Ureter (tissue), 1 donor: ENCODE data around the gene DEFB126. TPM values are rescaled to one million over a fixed set of nuclear protein-coding genes. Genes with fewer than 3 reads are reported as not detected.
"Not testable (repeated sequence)": the region's sequence is repeated elsewhere in the genome, so short reads cannot be mapped to it uniquely, and the experiment has no call there.

Source experiments
- DNase-seq: peaks from one replicate; pipeline ENCODE4 v3.0.0-alpha.2; 2020; ENCODE audit warnings: low spot score
- total RNA-seq: library from RNA; stranded (reverse); gene quantifications from one replicate; pipeline ENCODE4 v1.2.4, GENCODE V29; 2023
- donor health status: DM: yes; HTN: yes; CAD: no.

DEFB126 gene
- total RNA-seq, result not detected

- DNase-seq, result no peak
Observed at GRCh38 chr20:142290-142689, at the start of gene DEFB126. TSS of gene DEFB126 (plus strand) at chr20:142590. CDS start at chr20:142629, 39 bp downstream.

DNA sequence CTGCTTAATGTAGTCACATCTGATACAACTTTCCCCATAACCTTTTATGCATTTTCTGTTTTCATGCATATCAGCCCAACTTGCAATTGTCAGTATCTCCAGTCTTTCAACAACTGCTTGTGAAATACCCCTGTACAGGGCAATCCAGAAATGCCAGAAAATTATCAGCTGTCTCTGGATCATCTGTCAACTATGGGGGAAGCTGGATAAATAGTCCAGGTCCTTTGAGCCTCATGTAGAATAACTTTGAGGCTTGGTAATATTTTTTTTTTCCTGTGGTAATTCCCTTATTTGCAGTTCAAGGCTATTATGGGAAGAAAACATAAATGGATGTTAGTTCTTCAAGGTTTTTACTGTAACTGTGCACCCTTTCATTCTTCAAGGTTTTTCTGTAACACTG is 48.7 kb upstream of the DEFB126 start:
- DNase-seq, result no peak

DNA sequence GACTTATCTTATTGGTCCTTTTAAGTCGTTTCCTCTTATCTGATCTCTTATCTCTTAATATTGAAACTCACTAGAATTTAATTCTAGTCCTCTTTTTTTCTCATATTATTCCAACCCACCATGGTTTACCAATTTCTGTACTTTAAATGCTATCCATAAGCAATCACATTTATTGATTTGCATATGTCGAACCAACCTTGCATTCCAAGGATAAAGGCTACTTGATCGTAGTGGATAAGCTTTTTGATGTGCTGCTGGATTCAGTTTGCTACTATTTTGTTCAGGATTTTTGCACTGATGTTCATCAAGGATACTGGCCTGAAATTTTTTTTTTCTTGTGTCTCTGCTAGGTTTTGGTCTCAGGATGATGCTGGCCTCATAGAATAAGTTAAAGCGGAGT is 47.2 kb upstream of the DEFB126 start:
- DNase-seq, result no peak

- not testable (repeated sequence) for DNase-seq
Observed at GRCh38 chr20:97691-98090, 44.7 kb upstream of the DEFB126 start.

DNA sequence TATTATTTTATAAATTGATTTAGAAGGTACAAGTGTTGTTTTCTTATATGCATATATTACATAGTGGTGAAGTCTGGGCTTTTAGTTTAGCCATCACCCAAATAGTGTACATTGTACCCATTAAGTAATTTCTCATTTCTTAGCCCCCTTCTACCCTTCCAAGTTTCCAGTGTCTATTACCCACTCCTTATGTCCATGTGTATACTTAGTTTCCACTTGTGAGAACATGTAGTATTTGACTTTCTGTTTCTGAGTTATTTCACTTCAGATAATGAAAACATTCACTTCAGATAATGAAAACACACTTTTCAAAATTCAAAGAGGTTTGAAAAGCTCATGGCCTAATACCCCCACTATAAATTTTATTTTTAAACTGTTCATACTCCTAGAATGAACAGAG is 40.4 kb upstream of the DEFB126 start:
- DNase-seq, result no peak

DNA sequence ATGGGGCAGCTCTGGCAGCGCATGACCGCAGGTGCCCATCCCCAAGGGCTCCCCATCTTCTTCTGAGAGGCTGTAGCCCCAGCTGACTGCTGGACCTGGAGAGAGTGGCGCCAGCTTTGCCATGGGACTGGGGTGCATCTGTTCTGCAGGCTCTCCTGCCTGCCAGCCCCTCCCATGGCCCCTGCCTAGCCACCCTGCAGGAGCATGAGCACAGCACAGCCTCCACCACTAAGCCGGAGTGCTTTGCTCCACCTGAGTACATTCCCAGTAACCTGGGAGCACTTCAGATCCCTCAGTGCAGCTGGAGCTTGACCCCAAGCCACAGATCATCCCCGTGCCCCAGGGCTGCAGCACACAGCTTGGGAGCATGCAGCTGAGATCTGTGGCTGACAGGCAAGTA is 38.9 kb upstream of the DEFB126 start:
- DNase-seq, result no peak

DNA sequence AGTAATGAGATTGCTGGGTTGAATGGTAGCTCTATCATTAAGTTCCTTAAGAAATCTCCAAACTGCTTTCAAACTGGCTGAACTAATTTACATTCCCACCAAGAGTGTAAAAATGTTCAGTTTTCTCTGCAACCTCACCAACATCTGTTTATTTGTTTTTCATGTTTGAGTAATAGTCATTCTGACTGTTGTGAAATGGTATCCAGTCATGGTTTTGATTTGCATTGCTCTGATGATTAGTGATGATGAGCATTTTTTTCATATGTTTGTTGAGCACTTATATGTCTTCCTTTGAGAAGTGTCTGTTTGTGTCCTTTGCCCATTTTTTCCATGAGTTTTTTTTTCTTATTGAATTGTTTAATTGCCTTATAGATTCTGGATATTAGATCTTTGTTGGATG is 30.0 kb upstream of the DEFB126 start:
- DNase-seq, result no peak

DNA sequence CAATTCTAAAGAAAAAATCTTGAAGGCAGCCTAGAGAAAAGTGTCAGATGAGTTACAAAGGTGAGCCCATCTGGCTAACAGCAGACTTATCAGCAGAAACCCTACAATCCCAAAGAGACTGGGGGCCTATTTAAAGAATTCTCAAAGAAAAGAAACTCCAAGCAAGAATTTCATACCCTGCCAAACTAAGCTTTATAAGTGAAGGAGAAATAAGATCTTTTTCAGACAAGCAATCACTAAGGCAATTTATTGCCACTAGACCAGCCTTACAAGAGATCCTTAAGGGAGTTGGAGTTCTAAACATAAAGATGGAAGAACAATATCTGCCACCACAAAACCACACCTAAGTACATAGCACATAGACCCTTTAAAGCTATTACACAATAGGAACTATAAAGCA is 24.9 kb upstream of the DEFB126 start:
- no peak for DNase-seq

- DNase-seq, result not testable (repeated sequence)
Observed at GRCh38 chr20:129786-130323, 12.5 kb upstream of the DEFB126 start.

DNA sequence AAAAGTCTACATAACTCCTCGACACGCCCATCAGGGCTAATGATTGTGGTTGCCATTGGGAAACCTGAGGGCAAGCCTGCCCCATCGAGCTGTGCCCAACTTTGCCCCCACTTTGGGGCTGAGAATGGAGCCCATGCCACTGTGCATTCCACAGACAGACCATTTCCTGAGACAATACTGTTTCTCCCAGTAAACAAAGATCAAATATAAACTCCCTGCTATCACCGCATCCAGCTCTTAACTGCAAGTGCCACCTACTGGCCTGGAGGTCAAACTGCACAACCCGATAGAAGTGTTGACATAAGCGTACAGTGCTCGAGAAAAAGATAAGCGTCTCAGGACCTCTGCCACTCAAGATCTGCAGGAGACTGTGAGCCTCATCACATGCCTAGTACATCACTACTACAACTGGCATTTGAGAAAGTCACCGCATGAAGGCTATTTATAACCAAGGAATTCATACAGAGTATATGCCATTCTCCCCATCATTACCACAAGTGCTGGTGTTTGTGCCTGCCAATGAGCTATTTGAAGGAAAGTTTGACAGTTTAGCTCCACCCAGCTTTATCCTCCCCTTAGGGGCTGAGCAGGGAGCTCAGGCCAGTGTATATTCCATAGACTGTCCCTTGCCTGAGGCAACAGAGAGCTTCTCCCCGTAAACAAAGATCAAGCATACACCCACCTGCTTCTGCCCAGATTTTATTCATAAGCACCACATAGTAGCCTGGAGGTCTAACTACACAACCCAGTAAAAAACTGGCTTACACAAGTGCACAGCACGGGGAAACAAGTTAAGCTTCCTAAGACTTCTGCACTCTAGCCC is 4.5 kb upstream of the DEFB126 start:
- no peak for DNase-seq

- no peak for DNase-seq
Observed at GRCh38 chr20:145877-146276, 3.5 kb downstream of the DEFB126 start.

DNA sequence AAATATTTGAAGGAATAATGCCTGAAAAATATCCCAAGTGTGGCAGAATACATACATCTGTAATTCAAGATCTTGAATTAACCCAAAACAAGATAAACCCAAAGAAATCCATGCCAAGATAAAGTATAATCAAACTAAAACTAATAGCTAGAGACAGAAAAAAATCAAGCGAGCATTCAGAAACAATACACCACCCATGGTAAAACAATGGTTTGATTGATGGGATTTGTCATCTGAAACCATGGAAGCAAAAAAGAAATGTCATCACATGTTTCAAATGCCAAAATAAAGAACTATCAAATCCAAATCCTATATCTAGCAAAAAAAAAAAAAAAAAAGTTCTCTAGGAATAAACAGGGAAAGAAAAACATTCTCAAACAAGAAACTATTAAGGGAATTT is 9.7 kb downstream of the DEFB126 start:
- DNase-seq, result no peak

DNA sequence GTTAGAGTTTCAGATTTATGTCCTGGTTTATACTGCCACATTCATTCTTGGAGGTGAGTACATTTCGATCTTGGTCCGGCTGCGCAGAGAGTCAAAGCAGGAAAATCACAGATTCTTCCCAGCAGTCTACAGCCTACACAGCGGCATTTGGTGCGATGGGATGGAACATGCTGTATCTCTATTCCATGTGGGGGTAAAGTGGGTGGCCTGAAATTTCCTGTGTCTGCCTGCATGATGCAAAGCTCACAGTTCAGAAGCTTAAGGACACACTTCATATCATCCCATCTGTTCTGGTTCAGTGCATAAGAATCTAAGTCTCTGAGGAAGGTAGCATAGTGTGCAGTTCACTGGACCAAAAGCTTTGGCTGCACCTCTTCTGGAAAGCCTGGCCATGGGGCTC is 14.8 kb downstream of the DEFB126 start, which contains the start of gene DEFB127:
DEFB127 (plus strand) TSS at position 301 of the 400 bp plus-strand sequence; CDS start at position 392, 91 bp downstream.
- DNase-seq, result no peak

DNA sequence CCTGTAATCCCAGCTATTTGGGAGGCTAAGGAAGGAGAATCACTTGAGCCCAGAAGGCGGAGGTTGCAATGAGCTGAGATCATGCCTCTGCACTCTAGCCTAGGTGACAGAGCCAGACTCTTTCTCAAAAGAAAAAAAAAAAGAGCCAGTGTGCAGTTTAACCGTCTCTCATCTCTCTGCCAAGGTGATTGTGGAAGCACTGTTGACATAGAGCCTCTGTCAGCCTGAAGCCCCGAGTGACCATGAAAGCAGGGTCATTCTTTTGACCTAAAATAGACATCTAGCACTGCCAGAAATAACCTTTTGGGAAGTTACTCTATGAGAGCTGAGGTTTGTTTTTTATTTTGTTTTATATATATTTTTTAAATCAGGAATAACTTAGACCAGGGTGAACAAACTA is 22.2 kb downstream of the DEFB126 start:
- no peak for DNase-seq

DNA sequence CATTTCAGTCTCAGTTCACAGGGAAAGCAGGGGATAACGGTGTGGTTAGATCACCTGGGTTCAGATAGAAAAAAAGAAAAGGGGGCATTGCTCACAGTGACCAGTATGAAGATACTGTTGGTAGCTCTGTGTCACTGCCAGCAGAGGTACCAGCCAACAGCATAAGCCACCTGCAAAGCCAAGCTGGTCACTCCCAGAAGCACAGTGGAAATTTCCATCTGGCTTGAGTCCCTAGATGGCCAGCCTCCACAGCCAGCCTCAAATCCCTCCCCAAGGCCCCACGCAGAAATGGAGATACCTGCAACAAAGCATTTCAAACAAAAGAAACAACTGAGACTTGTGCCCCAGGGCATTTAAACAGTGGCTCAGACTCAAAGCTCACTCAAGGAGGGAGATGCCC is 26.5 kb downstream of the DEFB126 start:
- no peak for DNase-seq

DNA sequence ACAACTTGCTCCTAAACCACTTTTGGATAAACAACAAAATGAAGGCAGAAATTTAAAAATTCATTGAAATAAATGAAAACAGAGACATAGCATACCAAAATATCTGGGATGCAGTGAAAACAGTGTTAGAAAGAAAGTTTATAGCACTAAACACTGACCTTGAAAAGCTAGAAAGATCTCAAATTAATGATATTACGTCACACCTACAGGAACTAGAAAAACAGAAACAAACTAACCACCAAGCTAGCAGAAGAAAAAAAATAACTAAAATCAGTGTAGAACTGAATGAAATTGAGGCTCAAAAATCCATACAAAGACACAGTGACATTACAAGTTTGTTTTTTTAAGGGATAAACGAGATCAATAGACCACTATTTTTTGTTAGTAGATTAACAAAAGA is 41.9 kb downstream of the DEFB126 start:
- DNase-seq, result no peak

- no peak for DNase-seq
Observed at GRCh38 chr20:187733-188132, 45.3 kb downstream of the DEFB126 start.

DNA sequence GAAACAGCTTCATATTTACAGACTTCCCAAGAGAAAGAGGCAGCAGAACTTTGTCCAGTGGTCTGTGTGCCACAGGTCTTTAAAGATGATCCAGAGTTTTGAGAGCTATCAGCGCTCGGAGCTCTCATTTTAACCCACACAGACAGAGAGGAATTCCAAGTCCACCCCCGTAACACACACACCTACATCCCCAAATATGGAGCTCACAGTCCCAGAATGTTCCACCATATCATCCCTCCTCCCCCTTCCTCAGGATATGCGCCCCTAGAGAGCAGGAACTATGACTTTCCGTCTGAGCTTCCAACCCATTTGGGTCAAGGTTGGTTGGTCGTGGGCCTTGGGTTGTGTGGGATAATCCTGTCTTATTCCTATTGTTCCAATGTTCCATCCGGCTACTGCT is 47.2 kb downstream of the DEFB126 start, which contains the start of gene DEFB128:
DEFB128 (minus strand) TSS at position 101 of the 400 bp plus-strand sequence; CDS start at position 13, 88 bp downstream.
- DNase-seq, result no peak

Other genes starting within 250 kb of the DEFB126 start
- not detected for gene DEFB125, start 54.9 kb upstream of the DEFB126 start, total RNA-seq
- not detected for gene DEFB127, start 14.9 kb downstream of the DEFB126 start, total RNA-seq
- gene DEFB128, start 47.1 kb downstream of the DEFB126 start, total RNA-seq, result not detected
- not detected for gene DEFB129, start 84.7 kb downstream of the DEFB126 start, total RNA-seq
- gene DEFB132, start 115.1 kb downstream of the DEFB126 start, total RNA-seq, result not detected
- gene C20orf96, start 148.2 kb downstream of the DEFB126 start, total RNA-seq, result 10.4 TPM
- 16.0 TPM for gene ZCCHC3, start 155.0 kb downstream of the DEFB126 start, total RNA-seq
- gene SOX12, start 183.0 kb downstream of the DEFB126 start, total RNA-seq, result 7.4 TPM
- gene NRSN2, start 204.5 kb downstream of the DEFB126 start, total RNA-seq, result 31.4 TPM
- 28.1 TPM for gene TRIB3, start 238.2 kb downstream of the DEFB126 start, total RNA-seq